Activated naive CD4-positive, alpha-beta T cell (primary cell): ENCODE measurements around the gene UMAD1.

Source experiments
- DNase-seq, 4 experiments: peaks; one replicate each; lab custom pipeline; 2025; lab: John Stamatoyannopoulos, UW

Gene UMAD1

GRCh38 chr7:7688956-7689355 lies 48.4 kb downstream of the UMAD1 start:
- no peak for DNase-seq

- no peak for DNase-seq
Measured at GRCh38 chr7:7693881-7694280, 53.3 kb downstream of the UMAD1 start.

- no peak for DNase-seq
Measured at GRCh38 chr7:7694542-7694941, 54.0 kb downstream of the UMAD1 start.

GRCh38 chr7:7695111-7695817 lies 54.7 kb downstream of the UMAD1 start:
- no peak for DNase-seq

DNA sequence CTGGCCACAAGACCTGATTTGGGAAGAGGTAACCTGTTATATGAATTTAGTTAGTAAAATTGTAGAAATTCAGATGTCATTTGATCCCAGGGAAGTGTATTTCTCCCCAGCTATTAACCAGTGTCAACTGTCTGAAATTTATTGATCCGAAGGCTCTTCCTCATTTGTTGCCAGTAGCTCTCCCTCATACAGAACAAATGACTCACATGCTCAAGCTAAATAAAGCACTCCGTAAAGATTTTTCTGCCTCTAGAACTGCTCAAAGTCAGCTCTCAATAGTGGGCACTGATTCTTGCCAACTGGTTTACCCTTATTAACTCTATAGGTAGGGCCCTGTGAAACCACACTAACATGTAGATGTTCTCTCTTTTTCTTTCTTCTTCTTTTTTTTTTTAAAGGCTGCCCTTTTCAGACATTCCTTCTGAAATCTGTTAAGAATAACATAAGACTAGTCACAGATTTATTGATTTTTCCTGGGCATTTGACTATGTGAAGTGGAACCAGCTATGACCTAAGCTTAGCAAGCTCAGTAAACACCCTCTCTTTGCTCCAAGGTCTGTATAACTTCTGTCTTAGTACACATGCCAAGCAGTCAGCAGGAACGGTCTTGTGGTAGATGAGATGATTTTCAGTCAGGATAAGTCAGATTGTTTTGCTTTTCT lies 56.0 kb downstream of the UMAD1 start:
- no peak for DNase-seq

GRCh38 chr7:7698930-7699329 lies 58.4 kb downstream of the UMAD1 start:
- DNase-seq, result no peak

DNA sequence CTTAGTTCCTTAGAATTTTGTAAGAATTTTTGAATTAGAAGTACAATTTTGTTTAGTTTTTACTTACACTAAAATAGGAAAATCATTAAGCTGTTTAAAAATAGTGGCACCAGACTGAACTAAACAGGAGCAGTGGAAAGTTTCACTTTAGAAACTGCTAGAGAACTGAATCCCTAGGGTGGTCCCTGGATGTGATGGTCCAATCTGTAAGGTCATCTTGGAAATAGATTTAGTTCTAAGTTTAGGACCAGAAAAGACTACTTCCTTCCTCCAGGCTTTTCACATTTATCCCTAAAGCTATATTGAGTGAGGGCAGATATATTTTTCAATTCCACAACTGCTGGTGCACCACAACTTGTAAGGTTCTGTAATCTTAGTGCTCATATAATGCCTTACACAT lies 58.8 kb downstream of the UMAD1 start:
- no peak for DNase-seq

DNA sequence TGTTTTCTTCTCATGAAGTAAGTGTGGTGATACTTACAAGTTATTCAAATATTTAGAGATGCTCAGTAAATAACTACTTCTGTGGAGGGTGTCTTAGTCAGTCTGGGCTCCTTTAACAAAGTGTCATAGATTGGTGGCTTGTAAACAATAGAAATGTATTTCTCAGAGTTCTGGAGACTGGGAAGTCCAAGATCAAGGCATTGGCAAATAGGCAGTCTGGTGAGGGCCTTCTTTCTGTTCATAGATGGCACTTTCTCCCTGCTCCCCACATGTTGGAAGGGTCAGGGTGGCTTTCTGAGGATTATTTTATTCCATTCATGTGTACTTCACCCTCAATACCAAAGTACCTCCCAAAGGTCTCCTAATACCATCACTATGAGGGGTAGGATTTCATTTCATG lies 59.4 kb downstream of the UMAD1 start:
- DNase-seq, result no peak

GRCh38 chr7:7701527-7701926 lies 61.0 kb downstream of the UMAD1 start:
- no peak for DNase-seq

DNA sequence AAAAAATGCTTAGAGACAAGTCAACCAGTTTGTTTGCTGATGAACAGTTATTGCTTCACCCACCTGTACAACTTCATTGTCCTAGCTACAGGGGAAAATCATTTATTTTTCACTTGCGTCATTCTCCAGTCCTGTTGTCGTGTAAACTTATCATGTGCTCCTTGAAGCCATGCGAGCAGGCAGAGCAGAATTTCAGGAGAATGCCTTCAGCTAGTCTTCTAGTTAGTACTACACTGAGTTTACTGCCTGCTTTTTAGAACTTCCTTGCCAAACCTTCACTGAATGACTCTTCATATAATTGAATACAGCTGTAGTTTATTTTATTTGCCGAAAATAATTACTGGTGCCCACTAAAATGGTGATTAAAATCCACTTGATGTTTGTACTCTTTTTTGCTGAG lies 62.3 kb downstream of the UMAD1 start:
- DNase-seq, result no peak

DNA sequence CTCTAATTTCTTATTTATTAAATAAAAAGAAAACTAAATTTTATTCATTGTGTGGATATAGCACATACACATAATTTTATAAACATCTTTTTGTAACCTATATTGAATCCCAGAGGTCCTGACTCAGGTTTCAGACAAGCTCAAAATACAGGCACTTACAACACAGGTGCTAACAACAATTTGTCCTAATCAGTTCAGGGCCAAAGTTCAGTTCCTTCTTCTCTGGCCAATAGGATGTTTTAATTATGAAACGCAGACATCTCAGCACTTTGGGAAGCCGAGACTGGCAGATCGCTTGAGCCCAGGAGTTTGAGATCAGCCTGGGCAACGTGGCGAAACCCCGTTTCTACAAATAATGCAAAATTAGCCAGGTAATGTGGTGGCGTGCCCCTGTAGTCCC lies 62.9 kb downstream of the UMAD1 start:
- DNase-seq, result no peak

DNA sequence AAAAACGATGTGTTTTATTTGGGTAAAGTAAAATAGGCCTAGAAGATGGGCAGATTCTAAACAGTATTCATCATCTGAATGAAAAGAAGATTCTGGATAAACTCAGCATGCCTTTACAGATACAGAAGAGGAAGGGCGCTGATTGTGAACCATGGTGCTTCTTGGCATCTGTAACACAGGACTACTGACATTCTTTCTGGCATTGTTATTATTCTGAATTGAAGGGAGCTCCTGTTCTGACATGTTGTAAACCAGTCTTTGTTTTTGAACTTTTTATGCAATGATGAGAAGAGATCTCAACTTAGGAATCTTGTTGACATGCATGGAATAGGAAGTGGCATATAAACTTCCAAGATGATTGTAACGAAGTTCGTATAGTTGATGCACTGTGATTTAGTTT lies 64.3 kb downstream of the UMAD1 start:
- no peak for DNase-seq

GRCh38 chr7:7705318-7705717 lies 64.8 kb downstream of the UMAD1 start:
- no peak for DNase-seq

- DNase-seq, result no peak
Measured at GRCh38 chr7:7706101-7706511, 65.6 kb downstream of the UMAD1 start.

GRCh38 chr7:7706556-7707172 lies 66.1 kb downstream of the UMAD1 start:
- DNase-seq, result no peak

DNA sequence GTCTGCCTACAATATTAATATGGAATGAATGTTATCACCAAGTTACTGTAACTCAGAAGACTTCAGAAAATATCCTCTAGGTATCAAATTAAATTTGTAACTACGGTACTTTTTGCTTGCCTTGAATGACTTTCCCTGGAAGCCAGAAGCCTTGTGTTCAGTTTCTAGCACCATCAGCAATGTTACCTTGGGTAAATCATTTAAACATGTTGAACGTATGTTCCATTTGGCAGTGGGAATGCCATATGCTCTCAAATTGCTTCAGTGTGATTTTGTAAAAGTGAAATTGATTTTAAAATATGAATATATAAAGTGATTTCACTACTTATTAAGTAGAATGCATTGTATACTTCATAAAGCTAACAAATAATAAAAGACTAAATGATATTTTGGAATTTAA lies 66.7 kb downstream of the UMAD1 start:
- no peak for DNase-seq

GRCh38 chr7:7707806-7708205 lies 67.3 kb downstream of the UMAD1 start:
- DNase-seq, result no peak

DNA sequence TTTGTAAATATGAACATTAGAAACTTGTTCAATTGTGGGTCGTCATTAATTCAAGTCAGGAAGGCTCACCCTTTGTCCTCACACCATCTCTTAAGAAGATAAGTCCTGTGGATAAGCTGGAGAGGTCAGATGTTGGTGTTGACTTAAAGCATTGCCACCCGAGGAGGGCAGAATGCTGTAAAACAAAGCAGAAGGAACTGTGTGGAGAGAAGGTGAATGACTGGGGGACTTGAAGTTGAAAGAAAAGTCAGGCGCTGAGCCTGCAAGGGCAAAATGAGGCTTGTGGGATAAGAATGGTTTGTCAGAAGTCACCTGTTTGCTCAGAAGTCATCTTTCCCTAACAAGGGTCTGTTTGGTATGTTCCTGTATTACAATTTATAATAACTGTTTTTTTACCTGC lies 68.7 kb downstream of the UMAD1 start:
- DNase-seq, result no peak

- DNase-seq, result no peak
Measured at GRCh38 chr7:7710469-7710868, 69.9 kb downstream of the UMAD1 start.

- no peak for DNase-seq
Measured at GRCh38 chr7:7713730-7714129, 73.2 kb downstream of the UMAD1 start.

DNA sequence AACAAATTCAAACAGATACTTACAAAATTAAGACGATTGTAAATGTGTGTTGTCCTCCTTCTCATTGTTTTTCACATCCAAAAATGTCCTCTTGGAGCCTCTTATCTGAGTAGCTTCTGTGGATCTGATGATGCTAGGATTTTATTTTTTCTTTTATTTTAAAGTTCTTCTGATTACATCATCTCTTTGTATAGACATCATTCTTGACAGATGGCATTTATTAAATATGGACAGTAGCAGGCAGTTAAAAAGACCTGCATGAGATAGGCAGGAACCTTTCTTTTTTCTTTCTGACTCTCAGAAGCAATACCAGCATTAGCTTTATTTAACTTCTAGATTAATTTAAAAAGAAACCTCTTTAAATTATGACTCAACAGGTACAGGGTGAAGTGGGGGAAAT lies 77.9 kb downstream of the UMAD1 start, which contains the start of gene RPA3:
RPA3 (minus strand) TSS at position 116 of the 400 bp plus-strand sequence. CDS start 78,189 bp downstream, outside the sequence.
- DNase-seq, result no peak

- DNase-seq, result peak in 1 of 4 experiments; percentile 1
Measured at GRCh38 chr7:7719236-7719635, 78.7 kb downstream of the UMAD1 start.

DNA sequence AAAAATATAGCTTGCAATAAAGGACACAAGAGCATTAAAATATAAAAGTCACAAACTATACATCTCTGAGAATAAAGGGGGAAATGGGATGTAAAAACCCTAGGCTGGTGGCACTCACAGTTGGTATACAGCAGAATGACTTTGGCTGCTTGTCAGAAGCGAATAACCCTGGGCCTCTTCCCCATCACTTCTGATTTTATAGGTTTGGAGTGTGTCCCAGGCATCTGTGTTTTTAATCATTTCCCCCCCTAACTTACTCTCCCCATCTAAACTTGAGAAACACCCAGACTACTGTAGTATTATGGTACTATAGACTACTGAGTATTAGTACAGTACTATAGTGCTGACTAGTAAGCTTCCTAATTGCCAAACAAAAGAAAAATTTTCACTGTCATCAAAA lies 79.6 kb downstream of the UMAD1 start:
- DNase-seq, result no peak
